WERI-Rb-1 (cell line): ENCODE results near the gene ITPR2.

ENCODE experiments used
- DNase-seq: peaks from one replicate; pipeline ENCODE4 v3.0.0-alpha.2; 2020
- H3K27ac ChIP-seq: fragments of 250-450 bp; sonication (Bioruptor Pico); 2 replicates; pipeline ENCODE4 v1.5.1; 2020; ENCODE audit warnings: mild to moderate bottlenecking, moderate library complexity
- H3K27me3 ChIP-seq: fragments of 250-450 bp; sonication (Bioruptor Pico); 2 replicates; pipeline ENCODE4 v1.5.1; 2021; ENCODE audit warnings: mild to moderate bottlenecking, low read depth, moderate library complexity; ENCODE audit not compliant: insufficient read depth, severe bottlenecking
- H3K36me3 ChIP-seq: fragments of 250-450 bp; sonication (Bioruptor Pico); 2 replicates; pipeline ENCODE4 v1.5.1; 2020; ENCODE audit warnings: mild to moderate bottlenecking, moderate library complexity
- H3K4me3 ChIP-seq: 2 replicates; pipeline ENCODE4 v1.5.1; 2011; ENCODE audit warnings: low read depth, mild to moderate bottlenecking, control low read depth, low read length
- H3K9me3 ChIP-seq: fragments of 250-450 bp; sonication (Bioruptor Pico); 2 replicates; pipeline ENCODE4 v1.5.1; 2021; ENCODE audit warnings: mild to moderate bottlenecking, moderate library complexity; ENCODE audit not compliant: severe bottlenecking
- CTCF ChIP-seq: IDR thresholded peaks from 2 replicates; pipeline ENCODE4 v1.5.1; 2011; ENCODE audit warnings: low read depth, mild to moderate bottlenecking, control low read depth, inconsistent platforms, low read length

Gene ITPR2

GRCh38 chr12:26846416-26846815, 13.4 kb upstream of the ITPR2 start:
- no peaks in the 10 kb centered on the region for H3K27me3 ChIP-seq
- DNase-seq: no peak
- no peaks in the 10 kb centered on the region for H3K36me3 ChIP-seq
- no peak for TF ChIP-seq CTCF
- no peak overlapping the region for H3K27ac ChIP-seq
- no peak overlapping the region for H3K4me3 ChIP-seq
- H3K9me3 ChIP-seq: no peaks in the 10 kb centered on the region

- H3K4me3 ChIP-seq: no peak overlapping the region
- no peaks in the 10 kb centered on the region for H3K9me3 ChIP-seq
- no peak for DNase-seq
- no peak overlapping the region for H3K27ac ChIP-seq
- H3K27me3 ChIP-seq: no peaks in the 10 kb centered on the region
- H3K36me3 ChIP-seq: no peaks in the 10 kb centered on the region
- no peak for TF ChIP-seq CTCF
Measured at GRCh38 chr12:26845984-26846383, 13.0 kb upstream of the ITPR2 start.

- peak; percentile 58 for DNase-seq
- TF ChIP-seq CTCF: peak; percentile 38
- H3K4me3 ChIP-seq: no peak overlapping the region
- no peaks in the 10 kb centered on the region for H3K27me3 ChIP-seq
- no peaks in the 10 kb centered on the region for H3K9me3 ChIP-seq
- H3K27ac ChIP-seq: no peak overlapping the region
- H3K36me3 ChIP-seq: no peaks in the 10 kb centered on the region
Measured at GRCh38 chr12:26845057-26845666, 12.2 kb upstream of the ITPR2 start.

DNA sequence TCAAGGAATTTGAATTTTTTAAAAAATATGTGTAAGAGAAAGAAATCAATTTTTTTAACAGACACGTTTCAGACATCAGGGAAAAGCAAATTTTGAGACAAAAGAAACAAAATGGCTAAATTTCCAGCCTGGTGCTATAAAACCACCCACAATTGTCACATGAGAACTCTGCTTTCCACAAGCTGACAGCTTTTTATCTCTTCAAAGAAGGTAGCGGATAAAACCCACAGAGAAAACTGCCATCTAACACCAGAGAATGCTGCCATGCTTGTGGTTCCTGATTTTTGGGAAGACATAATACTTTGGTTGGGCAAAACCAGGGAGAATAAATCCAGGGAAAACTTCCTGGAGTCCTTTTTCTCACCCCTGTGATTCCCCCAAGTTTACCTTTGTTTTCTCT, 10.3 kb upstream of the ITPR2 start:
- Histone ChIP-seq H3K9me3 (peaks cover 5% of the 10 kb centered on the region), H3K27me3 (no peaks in the 10 kb centered on the region), H3K36me3 (no peaks in the 10 kb centered on the region), H3K27ac (no peak overlapping the region), H3K4me3 (no peak overlapping the region)
- no peak for DNase-seq
- TF ChIP-seq CTCF: no peak

GRCh38 chr12:26841085-26841484, 8.1 kb upstream of the ITPR2 start:
- no peaks in the 10 kb centered on the region for H3K36me3 ChIP-seq
- H3K4me3 ChIP-seq: no peak overlapping the region
- no peak for TF ChIP-seq CTCF
- H3K9me3 ChIP-seq: peaks cover 7% of the 10 kb centered on the region
- no peak overlapping the region for H3K27ac ChIP-seq
- H3K27me3 ChIP-seq: no peaks in the 10 kb centered on the region
- DNase-seq: no peak

DNA sequence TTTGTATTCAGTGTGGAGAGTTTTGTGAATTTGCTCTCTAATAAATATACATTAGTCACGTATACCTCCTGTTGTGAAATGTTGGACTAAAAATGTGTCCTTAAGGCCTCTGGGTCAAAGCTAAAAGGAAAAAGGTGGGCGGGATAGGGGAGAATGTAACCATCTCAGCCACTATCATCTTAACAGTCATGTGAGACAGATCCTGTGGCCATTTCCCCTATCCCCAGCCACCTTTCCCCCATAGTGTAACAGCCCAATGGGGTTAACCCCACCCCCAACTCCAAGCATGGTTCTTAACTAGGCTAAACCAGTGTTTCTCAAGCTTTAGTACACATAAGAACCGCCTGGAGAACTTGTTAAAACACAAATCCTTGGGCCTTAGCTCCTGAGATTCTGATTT, 6.5 kb upstream of the ITPR2 start:
- Histone ChIP-seq H3K4me3 (no peak overlapping the region), H3K36me3 (no peaks in the 10 kb centered on the region), H3K27ac (no peak overlapping the region), H3K27me3 (no peaks in the 10 kb centered on the region), H3K9me3 (peaks cover 7% of the 10 kb centered on the region)
- no peak for TF ChIP-seq CTCF
- DNase-seq: no peak
